ENCODE measurements around the gene PCMT1.

The PCMT1 gene

DNA sequence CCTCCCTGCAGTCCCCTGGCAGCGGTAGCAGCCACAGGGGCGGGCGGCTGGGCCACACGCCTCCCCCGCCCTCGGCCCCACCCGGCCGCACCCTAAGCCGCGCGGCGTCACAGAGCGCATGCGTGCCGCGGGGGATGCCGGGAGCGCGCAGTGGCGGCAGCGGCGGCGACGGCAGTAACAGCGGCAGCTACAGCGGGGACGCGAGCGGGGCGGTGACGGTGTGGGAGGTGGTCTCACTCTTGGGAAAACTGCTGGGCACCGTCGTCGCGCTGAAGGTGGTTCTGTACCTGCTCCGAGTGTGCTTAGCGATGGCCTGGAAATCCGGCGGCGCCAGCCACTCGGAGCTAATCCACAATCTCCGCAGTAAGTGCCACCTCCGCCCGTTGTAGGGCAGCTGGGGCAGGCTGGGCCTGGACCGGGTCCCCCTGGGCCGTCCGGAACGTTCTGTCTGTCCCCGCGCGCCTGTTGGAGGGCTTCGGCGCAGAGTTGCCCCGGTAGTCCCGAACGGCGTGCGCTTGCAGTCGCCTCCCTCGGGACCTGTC lies at the start of gene PCMT1:
TSS of gene PCMT1 (plus strand) at position 148 of the 542 bp plus-strand sequence. CDS start at position 309, 161 bp downstream.
- H3K4me1 Mint-ChIP-seq, result peaks cover 6 to 36% of the 10 kb centered on the region in 2 donors
- peak within 1 kb of the TSS; percentile 93 for H3K27ac Mint-ChIP-seq
- DNase-seq (peak; percentile 94), ATAC-seq (replicated peaks) (peak; percentile 87 to 90)
- H3K4me3 Mint-ChIP-seq, result peak within 1 kb of the TSS; percentile 89 to 92
- peaks cover 3 to 4% of the 10 kb centered on the region in 2 donors for H3K36me3 Mint-ChIP-seq
- H3K9me3 Mint-ChIP-seq, result no peaks in the 10 kb centered on the region
- no peaks in the 10 kb centered on the region for H3K27me3 Mint-ChIP-seq

DNA sequence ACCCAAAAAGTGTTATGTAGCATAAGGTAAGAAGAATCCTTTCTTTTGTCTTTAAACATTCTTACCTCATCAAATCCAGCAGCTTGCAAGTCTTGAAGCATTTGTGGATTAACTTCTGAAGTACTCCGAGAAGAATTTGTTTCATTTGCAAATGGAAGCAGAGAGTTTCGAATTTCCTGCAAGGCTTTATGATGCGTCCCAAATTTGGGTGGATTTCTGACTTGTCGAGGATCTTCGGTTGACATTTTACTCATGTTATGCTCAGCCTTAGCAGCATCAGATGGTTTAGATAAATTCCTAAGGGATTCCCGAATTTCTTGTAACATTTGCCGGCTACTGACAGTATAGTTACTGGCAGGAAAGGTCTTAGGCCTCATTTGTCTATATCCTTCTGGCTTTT lies 47.8 kb upstream of the PCMT1 start:
- no peak for ATAC-seq (replicated peaks)
- DNase-seq, result no peak
- H3K36me3 Mint-ChIP-seq, result peaks cover 9 to 11% of the 10 kb centered on the region in 2 donors
- H3K9me3 Mint-ChIP-seq, result no peaks in the 10 kb centered on the region
- no peak overlapping the region for H3K4me3 Mint-ChIP-seq
- no peaks in the 10 kb centered on the region for H3K27me3 Mint-ChIP-seq
- peaks cover 10 to 12% of the 10 kb centered on the region in 2 donors for H3K4me1 Mint-ChIP-seq
- no peak overlapping the region for H3K27ac Mint-ChIP-seq

DNA sequence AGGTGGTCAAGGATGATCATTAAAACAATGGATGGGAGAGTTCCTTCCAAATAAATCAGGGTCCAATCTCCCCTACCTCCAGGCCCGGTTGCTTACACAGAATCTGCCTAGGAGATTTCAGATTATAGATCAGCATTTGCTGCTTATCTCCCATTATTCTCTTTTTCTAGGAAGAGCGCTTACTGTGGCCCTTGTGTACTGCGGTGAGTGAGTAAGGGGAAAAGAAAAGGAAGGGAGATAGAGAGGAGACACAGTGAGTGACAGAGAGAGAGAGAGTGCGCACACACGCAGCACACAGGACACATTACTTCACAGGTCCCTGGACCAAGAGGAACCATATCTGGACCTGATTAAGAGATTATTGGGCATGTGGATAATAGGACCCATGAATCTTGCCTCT lies 37.8 kb upstream of the PCMT1 start:
- ATAC-seq (replicated peaks) (no peak), DNase-seq (no peak)
- Mint-ChIP-seq H3K9me3 (no peaks in the 10 kb centered on the region), H3K27me3 (no peaks in the 10 kb centered on the region), H3K4me3 (no peak overlapping the region), H3K27ac (peak overlapping the region; percentile 20), H3K4me1 (peaks cover 28 to 61% of the 10 kb centered on the region in 2 donors), H3K36me3 (peaks cover under 1 to 9% of the 10 kb centered on the region in 2 donors)

DNA sequence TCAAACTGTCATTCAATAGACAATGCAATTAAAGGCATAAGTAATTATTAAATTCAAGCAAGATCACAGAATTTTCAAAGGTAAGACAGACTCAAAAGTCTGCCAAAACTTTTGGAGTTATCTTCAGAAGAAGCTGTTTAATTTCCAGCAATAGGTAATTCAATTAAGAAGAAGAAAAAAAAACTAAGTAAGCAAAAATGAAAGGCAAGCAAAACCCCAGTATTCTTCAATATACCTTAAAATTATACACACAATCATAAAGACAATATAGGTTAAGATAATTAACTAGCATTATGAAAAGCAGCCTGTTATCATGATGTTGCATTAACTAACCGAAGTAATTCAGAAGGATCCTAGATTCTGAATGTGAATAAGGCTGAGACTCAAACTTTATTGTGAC lies 35.1 kb upstream of the PCMT1 start:
- Mint-ChIP-seq H3K9me3 (no peaks in the 10 kb centered on the region), H3K4me3 (no peak overlapping the region), H3K27me3 (no peaks in the 10 kb centered on the region), H3K27ac (no peak overlapping the region), H3K36me3 (peaks cover 2 to 11% of the 10 kb centered on the region in 2 donors), H3K4me1 (peaks cover 18 to 43% of the 10 kb centered on the region in 2 donors)
- ATAC-seq (replicated peaks) (no peak), DNase-seq (no peak)

DNA sequence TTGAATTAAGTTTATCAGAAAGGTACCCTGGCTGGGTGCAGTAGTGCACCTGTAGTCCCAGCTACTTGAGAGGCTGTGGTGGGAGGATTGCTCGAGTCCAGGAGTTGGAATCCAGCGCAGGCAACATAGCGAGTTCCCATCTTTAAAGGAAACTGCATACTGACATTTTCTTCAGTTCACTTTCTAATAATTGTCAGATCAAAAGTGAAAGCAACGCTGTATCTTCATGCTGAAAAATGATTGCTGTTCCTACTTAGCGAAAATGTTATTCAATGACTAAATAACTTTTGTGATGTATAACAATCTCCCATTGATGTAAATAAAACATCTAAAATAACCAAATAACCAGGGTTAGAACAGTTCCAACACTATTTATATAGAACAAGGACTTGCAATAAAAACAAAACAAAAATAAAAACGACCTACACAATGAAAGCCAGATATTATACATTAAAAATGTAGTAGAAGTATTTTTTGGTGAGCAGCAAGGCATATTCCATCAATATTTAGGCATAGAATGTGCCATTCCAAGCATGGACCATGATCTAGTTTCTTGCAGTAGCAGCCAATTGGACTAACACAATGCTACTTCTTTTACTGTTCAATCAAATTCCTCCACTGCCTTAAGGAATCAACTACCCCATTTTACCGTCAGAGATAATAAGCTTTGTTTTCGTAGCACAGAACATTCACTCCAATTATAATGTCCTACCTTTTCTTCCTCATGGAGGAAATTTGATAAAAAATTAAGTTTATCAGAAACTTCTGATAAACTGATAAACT lies 33.2 kb upstream of the PCMT1 start:
- Mint-ChIP-seq H3K27ac (peak overlapping the region; percentile 37), H3K9me3 (no peaks in the 10 kb centered on the region), H3K4me3 (peak overlapping the region; percentile 77 to 96), H3K4me1 (peaks cover 7 to 27% of the 10 kb centered on the region in 2 donors), H3K36me3 (peaks cover 2 to 10% of the 10 kb centered on the region in 2 donors), H3K27me3 (no peaks in the 10 kb centered on the region)
- ATAC-seq (replicated peaks) (no peak), DNase-seq (no peak)

DNA sequence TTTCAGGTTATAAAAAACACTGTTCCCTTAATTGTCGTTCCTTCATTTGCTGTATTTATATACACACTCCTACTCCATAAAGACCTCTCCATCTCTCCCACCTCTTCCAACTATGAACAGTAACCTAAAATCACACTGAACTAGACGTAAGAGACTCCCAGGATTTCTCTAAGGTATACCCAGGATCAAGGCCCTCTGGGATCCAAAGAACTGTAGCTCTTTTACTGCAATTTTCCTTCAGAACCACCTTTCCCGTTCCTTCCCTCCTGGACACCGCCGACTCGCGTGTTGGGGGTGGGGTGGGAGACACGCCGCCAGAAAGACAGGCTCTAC lies 32.3 kb upstream of the PCMT1 start:
- H3K36me3 Mint-ChIP-seq, result peaks cover 2 to 5% of the 10 kb centered on the region in 2 donors
- ATAC-seq (replicated peaks) (no peak), DNase-seq (no peak)
- peak overlapping the region; percentile 96 to 99 for H3K4me3 Mint-ChIP-seq
- H3K4me1 Mint-ChIP-seq, result peaks cover 3 to 21% of the 10 kb centered on the region in 2 donors
- no peaks in the 10 kb centered on the region for H3K27me3 Mint-ChIP-seq
- peak overlapping the region; percentile 97 for H3K27ac Mint-ChIP-seq
- H3K9me3 Mint-ChIP-seq, result no peaks in the 10 kb centered on the region

DNA sequence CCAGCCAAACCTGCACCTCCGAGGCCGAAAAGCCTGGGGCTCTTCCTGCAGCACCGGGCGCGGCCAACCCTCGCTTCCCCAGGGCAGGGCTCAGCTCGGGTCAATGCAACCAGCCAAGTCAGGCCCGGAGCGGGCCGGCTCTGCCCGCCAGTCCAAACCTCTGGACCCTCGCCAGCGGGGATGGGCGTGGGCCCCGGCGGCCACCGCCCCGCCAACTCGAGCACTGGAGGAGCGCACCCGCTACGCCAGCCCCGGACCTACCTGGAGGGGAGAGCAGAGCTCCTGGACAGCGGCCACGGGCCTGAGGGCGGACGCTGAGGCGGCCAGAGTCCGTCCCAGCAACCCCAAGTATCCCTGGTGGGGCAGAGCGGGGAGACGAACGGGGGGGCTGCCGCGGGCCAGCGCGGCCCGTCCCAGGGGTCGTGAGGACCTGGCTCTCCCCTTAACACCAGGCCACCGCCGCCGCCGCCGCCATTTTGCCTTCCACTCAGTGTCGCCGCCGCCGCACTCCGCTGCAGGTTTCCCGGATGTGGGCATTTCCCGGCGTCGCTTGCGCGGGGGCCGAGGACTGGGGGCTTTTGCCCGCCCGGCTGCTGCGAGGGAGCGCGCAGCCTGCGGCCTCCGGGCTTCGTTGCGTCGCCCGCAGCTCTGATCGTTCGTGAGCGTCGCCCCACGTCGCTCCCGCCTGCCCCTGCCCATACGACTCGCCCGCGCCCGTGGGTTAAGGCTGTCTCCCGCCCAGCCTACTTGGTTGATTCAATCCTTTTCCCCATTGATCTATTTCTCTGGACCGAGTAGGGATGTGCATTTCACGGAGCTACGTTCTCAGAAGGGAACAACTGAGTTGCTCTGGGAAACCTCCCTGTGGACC lies 31.7 kb upstream of the PCMT1 start, which contains the start of gene LATS1:
TSS of gene LATS1 (minus strand) at position 514 of the 871 bp plus-strand sequence. CDS start 15,975 bp downstream, outside the sequence.
- peak within 1 kb of the TSS; percentile 97 for H3K27ac Mint-ChIP-seq
- H3K36me3 Mint-ChIP-seq, result peaks cover 2 to 5% of the 10 kb centered on the region in 2 donors
- DNase-seq (peak; percentile 88), ATAC-seq (replicated peaks) (peak; percentile 94 to 96)
- H3K27me3 Mint-ChIP-seq, result no peaks in the 10 kb centered on the region
- peak within 1 kb of the TSS; percentile 96 to 99 for H3K4me3 Mint-ChIP-seq
- peaks cover 3 to 21% of the 10 kb centered on the region in 2 donors for H3K4me1 Mint-ChIP-seq
- H3K9me3 Mint-ChIP-seq, result no peaks in the 10 kb centered on the region

DNA sequence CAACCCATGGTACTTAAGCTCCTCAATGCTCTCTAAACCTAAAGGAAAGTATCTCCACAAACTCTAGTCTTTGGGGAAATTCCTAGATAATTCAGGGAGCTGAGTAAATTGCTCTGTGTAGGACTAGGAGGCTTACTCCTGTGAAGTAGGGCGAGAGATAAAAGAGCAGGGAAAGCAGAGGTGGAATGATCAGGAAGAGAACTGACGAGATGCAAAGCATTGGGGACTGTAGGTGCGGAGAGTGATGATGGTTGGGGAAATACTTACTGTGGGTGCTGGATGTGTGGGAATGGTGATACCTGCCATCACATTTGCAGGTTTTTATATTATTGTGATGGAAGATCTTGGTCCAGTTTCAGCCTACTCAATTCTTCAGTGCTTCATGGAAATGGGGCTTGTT lies 30.0 kb upstream of the PCMT1 start:
- H3K36me3 Mint-ChIP-seq, result peaks cover 10 to 14% of the 10 kb centered on the region in 2 donors

DNA sequence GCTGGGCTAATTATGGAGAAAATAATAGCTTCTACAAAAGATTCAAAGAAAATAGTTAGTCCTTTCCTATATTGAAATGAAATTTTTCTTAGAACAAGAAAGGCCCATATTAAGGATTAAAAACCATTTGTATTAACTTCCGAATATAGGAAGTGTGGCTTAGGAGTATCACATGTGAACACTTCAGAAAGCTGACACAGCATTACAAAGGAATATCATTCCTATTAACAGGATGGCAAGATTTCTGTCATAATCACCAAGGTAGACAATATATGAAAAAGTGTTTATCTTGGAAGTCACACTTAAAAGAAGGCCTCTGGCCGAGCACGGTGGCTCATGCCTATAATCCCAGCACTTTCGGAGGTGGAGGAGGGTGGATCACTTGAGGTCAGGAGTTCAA lies 26.3 kb upstream of the PCMT1 start:
- Mint-ChIP-seq H3K27ac (no peak overlapping the region), H3K9me3 (no peaks in the 10 kb centered on the region), H3K4me3 (no peak overlapping the region), H3K4me1 (peaks cover 2 to 7% of the 10 kb centered on the region in 2 donors), H3K36me3 (peaks cover 12 to 27% of the 10 kb centered on the region in 2 donors), H3K27me3 (no peaks in the 10 kb centered on the region)
- DNase-seq (no peak), ATAC-seq (replicated peaks) (no peak)

More for the DNA sequence above, 30.0 kb upstream of the PCMT1 start:
- no peak for ATAC-seq (replicated peaks)
- no peaks in the 10 kb centered on the region for H3K9me3 Mint-ChIP-seq
- H3K4me3 Mint-ChIP-seq, result no peak overlapping the region
- H3K4me1 Mint-ChIP-seq, result peaks cover 5 to 21% of the 10 kb centered on the region in 2 donors
- no peaks in the 10 kb centered on the region for H3K27me3 Mint-ChIP-seq
- H3K27ac Mint-ChIP-seq, result no peak overlapping the region
- no peak for DNase-seq

DNA sequence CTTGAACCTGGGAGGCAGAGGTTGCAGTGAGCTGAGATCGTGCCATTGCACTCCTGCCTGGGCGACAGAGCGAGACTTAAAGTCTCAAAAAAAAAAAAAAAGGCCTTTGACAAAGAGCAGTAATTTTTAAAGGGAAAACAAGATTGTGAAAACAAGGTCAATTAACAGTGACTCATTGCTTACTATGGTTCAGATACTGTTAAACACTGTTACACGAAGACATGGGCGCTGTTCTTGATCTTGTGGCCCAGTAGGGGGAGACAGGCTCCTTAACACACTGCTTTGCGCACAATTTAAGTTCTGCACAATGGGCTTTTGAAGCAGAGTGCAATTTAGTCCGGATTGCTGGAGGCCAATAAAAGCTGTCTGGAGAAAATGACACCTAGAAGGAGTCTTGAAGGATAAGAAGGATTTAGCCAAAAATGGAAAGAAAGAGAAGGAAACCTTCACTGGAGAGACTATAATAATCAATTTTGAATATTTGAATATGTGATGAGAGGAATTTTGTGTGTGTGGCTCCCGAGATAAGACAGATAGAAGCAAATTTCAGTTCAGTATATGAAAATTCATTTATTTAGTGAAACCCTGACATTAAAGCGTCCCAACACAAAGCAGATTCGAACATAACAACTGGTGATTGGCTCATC lies 25.6 kb upstream of the PCMT1 start:
- ATAC-seq (replicated peaks) (peak; percentile 83 to 93), DNase-seq (no peak)
- peaks cover 18 to 33% of the 10 kb centered on the region in 2 donors for H3K36me3 Mint-ChIP-seq
- H3K27ac Mint-ChIP-seq, result no peak overlapping the region
- peaks cover 8 to 13% of the 10 kb centered on the region in 2 donors for H3K4me1 Mint-ChIP-seq
- no peaks in the 10 kb centered on the region for H3K27me3 Mint-ChIP-seq
- no peak overlapping the region for H3K4me3 Mint-ChIP-seq
- H3K9me3 Mint-ChIP-seq, result no peaks in the 10 kb centered on the region

DNA sequence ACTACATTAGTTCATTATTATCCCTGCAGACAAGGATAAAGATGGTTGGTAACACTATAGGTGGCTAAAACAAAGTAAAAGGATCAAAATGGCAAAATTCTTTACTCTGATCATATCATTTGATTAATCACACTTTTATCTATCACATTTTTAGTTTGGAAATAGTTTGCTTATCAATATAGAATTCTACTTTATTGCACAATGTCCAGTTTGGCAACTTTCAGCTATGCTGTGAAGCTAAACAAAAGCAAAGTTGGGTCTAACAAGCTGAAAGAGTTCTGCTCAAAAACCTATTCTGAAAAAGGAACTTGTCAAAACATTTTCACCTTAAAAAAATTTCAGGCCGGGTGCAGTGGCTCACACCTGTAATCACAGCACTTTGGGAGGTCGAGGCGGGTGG lies 23.8 kb upstream of the PCMT1 start:
- H3K36me3 Mint-ChIP-seq, result peaks cover 22 to 40% of the 10 kb centered on the region in 2 donors
- DNase-seq (no peak), ATAC-seq (replicated peaks) (no peak)
- no peak overlapping the region for H3K27ac Mint-ChIP-seq
- H3K4me3 Mint-ChIP-seq, result no peak overlapping the region
- H3K4me1 Mint-ChIP-seq, result peaks cover 8 to 22% of the 10 kb centered on the region in 2 donors
- H3K27me3 Mint-ChIP-seq, result no peaks in the 10 kb centered on the region
- no peaks in the 10 kb centered on the region for H3K9me3 Mint-ChIP-seq

DNA sequence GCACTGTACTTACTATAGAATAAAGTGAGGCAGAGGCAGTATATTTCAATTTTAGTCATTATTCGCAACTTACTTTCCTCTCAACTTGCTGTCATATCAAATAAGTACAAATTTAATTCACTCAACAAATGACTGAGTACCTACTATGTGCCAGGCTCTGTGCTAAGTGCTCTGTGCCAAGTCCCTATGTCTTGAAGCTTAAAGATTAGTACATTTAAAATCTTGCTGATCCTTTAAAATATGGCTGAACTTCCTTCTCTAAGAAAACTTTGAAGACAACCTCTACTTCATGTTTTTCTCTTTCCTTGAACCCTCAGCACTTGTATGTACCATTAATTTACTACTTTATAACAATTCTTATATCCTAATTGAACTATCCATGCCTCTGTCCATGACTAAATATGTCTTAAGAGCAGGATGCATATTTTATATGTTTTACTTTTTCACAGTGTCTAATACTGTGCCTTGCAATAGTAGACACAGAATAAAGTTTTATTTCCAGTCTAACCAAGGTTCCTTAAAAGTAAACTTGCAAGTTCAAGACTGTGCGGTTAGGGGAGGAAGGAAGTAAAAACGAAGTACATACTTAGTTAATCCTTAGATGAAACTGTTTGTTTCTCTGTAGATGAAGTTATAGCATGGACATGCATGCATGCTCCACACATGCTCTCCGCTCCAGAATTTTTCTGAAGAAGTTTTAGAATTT lies 21.6 kb upstream of the PCMT1 start:
- peaks cover 25 to 46% of the 10 kb centered on the region in 2 donors for H3K36me3 Mint-ChIP-seq
- no peaks in the 10 kb centered on the region for H3K27me3 Mint-ChIP-seq
- no peaks in the 10 kb centered on the region for H3K9me3 Mint-ChIP-seq
- no peak overlapping the region for H3K27ac Mint-ChIP-seq
- H3K4me1 Mint-ChIP-seq, result peaks cover 8 to 22% of the 10 kb centered on the region in 2 donors
- DNase-seq, result no peak
- ATAC-seq (replicated peaks), result no peak
- H3K4me3 Mint-ChIP-seq, result no peak overlapping the region

DNA sequence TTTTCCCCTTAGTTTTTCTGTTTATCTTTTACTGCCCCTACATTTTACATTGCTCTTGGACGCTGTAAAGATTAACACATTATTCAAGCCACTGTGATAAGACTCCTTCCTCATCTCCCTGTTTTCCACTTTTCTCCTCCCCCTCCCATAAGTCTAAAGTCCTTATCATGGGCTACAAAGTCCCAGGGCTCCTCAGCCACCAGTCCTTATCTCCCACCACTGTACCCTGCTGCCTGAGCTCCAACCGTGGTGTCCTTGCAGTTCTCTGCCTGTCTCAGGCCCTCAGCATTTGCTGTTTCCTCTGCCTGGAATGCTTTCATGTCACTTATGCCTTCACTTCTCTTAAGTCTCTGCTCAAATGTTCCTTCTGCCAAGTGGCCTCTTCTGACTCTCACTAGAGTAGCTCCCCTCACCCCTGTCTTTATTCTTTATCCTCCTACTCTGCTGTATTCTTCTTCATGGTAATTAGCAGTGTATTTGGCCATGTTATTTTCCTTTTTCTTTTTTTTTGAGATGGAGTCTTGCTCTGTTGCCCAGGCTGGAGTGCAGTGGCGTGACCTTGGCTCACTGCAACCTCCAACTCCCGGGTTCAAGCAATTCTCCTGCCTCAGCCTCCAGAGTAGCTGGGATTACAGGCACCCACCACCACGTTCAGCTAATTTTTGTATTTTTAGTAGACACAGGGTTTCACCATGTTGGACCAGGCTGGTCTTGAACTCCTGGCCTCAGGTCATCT lies 20.9 kb upstream of the PCMT1 start:
- Mint-ChIP-seq H3K4me3 (no peak overlapping the region), H3K36me3 (peaks cover 23 to 50% of the 10 kb centered on the region in 2 donors), H3K27me3 (no peaks in the 10 kb centered on the region), H3K4me1 (peaks cover 8 to 22% of the 10 kb centered on the region in 2 donors), H3K9me3 (no peaks in the 10 kb centered on the region), H3K27ac (peak overlapping the region; percentile 60)
- DNase-seq, result no peak
- no peak for ATAC-seq (replicated peaks)
